HG03439 (cell line): Measurements from ENCODE around the gene COL9A2.

Experiments
- ATAC-seq: cut with Tn5 transposase; IDR thresholded peaks from one replicate; pipeline ENCODE4 v1.9.1; 2021; ENCODE audit warnings: mild to moderate bottlenecking, moderate library complexity; ENCODE audit not compliant: unreplicated experiment

COL9A2 gene

DNA sequence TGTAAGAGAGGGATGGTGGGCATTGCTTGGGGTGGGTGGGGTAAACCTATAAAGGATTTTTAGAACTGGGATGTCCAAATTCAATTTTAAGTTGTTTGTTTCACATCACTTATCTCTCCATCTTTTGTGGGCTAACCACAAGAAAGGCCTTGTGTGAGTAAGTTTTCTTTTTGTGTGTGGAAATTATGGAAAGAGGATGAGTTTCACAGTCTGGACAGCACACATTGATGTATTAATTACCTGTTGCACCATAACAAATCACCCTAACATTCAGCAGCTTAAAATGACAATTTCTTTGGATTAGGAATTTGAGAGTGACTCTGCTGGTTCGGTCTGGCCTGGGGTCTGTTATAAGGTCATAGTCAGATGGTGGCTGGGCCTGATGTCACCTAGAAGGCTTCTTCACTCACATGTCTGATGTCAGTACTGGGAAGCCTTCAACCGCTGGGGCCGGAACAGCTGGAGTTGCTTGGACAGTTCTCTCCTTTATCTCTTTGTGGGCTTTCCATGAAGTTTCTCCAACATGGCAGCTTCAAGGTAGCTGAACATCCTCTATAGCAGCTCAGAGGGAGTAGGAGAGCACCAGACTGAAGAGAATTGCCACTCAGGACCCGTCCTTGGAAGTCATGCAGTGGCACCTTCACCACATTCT lies 2.0 kb upstream of the COL9A2 start:
- ATAC-seq = no peak

- ATAC-seq = no peak
These were observed 1.4 kb upstream of the COL9A2 start for GRCh38 chr1:40318476-40318875.

- no peak for ATAC-seq
These were observed 448 bp upstream of the COL9A2 start for GRCh38 chr1:40317394-40318074.

DNA sequence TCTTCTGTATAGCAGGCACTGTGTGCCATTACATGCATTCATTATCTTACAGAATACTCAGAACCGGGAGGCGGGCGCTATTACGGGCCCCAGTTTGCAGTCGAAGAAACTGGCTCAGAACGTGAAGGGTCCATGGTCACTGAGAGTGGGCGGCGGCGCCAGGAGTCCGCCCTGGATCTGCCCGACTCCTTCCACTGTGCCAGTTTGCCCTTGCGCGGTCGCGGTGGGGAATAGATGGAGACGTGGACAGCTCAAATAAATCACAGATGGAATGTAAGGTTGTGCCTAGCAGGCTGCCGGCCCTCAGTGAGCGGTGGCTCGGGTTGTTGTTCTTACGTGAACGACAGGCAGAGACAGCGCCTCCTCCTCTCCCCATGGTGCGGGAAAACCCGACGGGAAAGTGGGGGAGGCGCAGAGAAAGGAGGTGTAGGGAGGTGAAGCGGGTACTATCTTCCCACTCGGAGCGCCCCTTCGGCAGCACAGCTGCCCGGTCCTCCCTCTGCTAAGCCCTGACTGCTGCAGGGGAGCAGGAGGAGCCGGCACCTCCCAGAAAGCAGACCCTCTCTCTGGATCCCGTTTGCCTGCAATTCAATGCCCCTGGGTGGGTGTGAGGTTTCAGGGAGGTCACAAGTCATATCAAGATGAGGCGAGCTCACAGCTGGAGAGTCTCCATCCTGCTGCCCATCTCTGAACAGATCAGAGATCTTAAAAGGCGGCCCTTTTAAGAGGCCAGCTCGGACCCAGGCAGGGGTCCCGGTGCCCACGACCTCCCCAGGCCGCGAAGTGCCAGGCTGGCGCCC lies 1.1 kb downstream of the COL9A2 start:
- ATAC-seq = no peak

- peak; percentile 43 for ATAC-seq
These were observed 1.8 kb downstream of the COL9A2 start for GRCh38 chr1:40315239-40315794.

DNA sequence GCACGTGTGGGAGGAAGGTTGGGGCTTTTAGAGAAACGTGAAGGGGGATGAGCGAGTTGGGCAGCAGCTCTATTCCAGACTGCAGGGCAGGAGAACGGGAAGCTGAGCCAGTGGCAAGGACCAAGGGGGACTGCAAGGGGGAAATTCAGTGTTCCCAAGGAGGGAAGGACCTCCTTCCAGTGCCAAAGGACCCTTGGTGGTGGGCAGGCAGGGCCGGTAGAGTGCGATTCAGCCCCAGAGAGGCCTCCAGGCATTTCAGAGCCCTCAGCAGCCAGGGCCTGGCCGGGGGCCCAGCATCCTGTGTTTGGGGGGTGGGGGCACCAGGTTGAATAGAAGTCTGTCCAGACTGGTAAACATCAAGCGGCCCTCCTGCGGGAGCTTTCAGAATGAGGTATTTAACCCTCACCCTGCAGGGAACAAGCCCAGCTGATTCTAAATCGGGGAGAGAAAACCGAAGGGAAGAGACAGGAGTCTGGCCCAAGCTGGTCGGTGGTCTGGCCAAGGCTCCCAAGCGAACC lies 2.3 kb downstream of the COL9A2 start:
- ATAC-seq = no peak

DNA sequence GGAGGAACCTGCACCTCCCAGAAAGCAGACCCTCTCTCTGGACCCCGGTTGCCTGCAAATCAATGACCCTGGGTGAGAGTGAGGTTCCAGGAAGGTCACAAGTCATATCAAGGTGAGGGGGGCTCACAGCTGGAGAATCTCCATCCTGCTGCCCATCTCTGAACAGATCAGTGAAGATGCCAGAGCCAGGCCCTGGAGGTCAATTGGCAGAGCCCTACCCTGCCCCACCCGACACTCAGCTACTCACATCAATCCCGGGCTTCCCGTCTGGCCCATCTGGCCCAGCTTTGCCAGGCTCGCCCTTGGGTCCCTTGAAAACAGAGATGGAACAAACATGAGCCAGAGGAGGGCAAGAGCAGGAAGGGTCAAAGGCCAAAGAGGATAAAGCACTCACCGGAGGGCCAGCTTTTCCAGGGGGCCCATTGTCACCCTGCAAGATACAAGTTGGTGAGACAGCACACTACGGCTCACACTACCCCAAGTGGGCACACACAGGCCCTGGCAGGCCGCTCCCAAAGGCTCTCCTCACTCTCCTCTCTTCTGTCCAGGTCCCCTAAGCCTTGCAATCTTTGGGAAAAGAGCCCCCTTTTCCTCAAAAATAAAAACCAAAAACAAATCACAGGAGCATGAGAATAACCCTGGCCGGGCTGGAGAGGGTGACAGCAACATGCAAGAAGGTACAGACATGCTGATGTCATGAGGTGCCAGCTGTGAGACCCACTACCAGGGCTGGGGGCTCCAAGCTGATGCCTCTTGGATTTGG lies 2.9 kb downstream of the COL9A2 start:
- no peak for ATAC-seq

DNA sequence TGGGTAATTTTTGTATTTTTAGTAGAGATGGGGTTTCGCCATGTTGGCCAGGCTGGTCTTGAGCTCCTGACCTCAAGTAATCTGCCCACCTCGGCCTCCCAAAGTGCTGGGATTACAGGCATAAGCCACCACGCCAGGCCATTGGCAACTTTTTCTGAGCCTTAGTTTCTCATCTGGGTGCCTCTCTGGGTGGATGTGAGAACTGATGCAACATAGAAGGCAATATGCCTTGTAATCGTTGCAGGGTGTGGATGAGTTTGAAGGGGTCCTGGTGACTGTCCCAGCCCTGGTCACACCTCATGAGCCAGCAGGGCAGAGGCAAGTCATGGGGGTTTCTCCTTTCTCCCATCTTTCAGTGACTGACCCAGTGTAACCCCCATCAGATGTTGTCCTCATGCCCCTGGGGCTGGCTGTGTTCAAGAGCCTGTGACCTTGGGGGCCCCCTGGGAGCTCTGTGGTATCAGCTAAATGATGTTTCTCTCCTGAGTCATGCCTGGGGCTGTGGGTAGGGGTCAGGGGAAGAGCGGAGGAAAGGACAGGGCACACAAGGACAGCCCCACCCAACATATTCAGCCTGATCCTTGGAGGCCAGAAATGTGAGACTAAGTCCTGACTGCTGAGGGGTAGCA lies 3.6 kb downstream of the COL9A2 start:
- ATAC-seq = no peak

- ATAC-seq = no peak
These were observed 4.6 kb downstream of the COL9A2 start for GRCh38 chr1:40312238-40313205.

DNA sequence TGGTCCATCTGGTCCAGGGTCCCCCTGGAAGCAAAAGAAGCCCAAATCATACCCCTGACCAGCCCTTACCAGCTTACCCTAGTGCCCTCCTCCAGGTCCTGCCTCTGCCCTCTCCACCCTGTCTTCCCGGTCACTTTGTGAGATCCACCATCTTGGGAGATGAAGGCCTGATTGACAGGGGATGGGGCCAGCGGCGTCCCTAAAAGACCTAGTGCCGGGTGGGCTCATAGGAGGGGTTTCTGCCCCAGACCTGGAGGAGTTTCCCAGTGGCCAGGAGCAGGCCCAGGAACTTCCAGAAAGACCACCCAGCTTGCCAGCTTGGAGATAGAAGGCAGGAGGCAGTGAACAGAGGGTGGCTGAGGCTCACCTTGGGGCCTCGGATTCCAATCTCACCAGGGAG lies 5.4 kb downstream of the COL9A2 start:
- no peak for ATAC-seq

DNA sequence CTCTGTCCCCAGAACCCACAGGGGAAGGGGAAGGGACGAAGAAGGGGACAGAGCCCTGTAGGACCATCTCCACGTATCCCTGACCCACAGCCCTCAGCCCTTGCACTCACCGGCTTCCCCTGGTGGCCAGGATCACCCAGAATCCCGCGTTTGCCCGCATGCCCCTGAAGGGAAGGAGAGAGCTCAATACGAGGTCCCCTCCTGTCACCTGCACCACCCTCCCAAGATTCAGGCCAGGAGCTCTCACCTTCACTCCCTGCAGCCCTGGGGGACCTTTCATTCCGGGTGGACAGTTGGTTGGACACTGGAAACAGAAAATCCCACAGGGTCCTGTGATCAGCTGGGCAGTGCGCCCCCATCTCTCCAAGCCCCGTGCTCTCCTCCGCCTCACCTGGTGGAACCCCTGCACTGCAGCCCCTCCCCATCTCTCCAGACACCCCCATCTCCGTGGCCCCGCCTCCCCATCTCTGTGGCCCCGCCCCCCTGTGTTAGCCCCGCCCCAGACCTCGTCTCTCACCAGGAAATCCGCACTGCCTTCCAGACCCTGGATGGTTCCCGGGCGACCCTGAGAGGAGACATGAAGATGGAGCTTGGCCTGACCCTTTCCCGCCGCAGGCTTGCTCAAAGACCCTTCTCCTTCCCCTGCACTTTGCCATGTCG lies 6.0 kb downstream of the COL9A2 start:
- ATAC-seq = no peak

DNA sequence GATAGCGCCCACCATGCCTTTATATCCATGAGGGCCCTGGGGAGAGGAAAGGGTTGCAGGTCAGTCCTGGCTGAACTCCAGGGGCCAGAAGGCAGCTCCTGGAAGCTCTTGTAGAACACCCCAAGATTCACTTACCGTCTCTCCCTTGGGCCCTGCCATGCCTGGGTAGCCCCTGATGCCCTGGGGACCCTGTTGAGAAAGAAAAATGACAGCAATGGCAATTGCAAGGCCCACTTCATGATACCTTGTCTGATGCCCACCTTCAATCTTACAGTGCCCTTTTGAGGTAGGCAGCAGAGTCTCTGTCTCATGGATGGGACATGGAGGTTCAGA lies 7.0 kb downstream of the COL9A2 start:
- ATAC-seq = no peak

DNA sequence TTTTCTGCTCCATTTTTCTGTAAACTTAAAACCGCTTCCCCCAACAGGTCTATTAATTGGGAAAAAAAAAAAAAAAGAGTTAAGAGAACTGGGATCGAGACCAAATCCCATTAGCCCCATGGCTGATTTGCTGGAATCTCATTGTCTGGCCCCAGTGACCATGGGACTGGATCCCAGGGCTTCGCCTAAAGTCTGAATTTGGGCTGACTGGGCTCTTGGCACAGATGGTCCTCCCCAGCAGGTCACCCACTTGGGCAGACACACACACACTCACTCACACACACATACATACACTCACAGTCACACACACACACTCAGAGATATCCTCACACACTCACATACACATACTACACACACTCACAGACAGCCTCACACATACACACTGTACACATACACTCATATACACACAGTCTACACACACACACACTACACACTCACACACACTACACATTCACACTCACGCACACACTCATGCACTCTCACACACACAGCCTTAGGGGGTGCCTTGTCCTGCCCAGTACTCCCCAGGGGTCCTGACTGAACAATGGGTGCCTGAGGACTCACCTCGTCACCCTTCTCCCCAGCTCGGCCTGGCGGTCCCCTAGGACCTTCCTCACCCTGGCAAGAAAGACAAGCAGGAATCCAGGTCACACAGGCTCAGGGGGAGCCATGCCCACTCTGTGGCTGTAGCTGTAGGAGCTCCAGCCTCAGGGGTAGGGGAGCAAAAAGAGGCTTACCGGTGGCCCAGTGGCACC lies 7.5 kb downstream of the COL9A2 start:
- no peak for ATAC-seq

- no peak for ATAC-seq
These were observed 8.9 kb downstream of the COL9A2 start for GRCh38 chr1:40308036-40308727.

- no peak for ATAC-seq
These were observed 9.9 kb downstream of the COL9A2 start for GRCh38 chr1:40307186-40307585.

GRCh38 chr1:40306296-40306695 lies 10.8 kb downstream of the COL9A2 start:
- ATAC-seq = no peak

GRCh38 chr1:40305871-40306270 lies 11.2 kb downstream of the COL9A2 start:
- no peak for ATAC-seq
